HG02798 (cell line): ENCODE results near the gene FAM199X.

Experiments
- ATAC-seq: cut with Tn5 transposase; IDR thresholded peaks from one replicate; pipeline ENCODE4 v1.9.1; 2021; ENCODE audit warnings: mild to moderate bottlenecking; ENCODE audit not compliant: unreplicated experiment, poor library complexity

Gene FAM199X

DNA sequence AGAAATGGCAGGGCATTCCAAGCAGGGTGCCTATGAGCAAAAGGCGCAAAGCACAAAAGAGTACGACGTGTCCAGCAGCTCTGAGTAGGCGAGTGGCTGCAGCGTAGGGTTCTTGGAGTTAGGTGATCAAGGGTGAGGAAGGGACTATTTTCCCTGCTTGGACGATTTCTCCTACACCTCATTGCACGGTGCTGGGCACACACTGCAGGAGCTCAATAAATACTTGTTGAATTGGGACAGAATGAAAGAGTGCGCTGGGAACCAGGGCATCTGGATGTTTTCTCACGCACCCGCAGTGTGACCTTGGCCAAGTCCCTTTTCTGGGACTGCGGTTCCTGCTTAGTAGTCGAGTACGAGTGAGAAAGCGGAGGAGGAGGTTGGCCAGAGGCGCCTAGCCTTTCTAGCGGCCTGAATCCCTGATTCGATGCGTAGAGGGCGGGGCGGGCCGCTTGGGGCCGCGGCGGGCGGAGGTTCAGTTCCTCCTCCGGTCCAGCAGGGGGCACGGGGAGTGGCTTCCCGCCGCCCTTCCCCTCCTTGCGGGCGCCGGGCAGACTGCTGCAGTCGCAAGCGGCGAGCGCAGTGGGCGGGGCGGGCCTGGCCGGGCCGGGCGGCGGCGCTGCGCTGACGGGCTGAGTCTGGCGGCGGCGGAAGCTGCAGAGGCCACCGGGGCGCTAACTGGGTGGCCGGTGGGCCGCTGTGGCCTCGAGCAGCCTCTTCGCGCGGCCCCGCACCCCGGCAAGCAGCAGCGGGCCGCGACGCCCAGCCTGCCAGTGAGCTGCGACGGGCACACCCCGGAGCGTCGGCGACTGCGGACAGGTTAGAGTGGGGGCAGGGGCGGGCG is at the start of gene FAM199X:
TSS of gene FAM199X (plus strand) at position 560 of the 841 bp plus-strand sequence. CDS start 333 bp downstream, outside the sequence.
- ATAC-seq: peak; percentile 97

DNA sequence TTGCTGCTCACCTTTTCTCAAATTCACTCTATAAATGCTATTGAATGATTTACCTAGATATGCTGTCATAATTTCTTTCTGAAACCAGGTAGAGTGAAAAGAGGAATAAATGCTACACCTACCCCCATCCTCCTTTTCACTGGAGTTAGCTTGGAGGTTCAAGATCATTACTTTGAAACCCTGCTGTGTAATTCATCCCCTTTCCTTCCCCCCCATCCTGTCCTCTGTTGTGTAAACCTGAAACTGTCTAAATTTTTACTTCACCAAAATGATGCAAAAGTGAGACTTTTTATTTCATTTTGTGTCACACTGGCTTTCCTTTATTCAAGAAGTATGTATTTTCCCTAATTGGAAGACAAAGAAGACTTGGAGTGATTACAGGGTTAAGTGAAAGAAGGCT is 48.5 kb upstream of the FAM199X start:
- ATAC-seq: no peak

DNA sequence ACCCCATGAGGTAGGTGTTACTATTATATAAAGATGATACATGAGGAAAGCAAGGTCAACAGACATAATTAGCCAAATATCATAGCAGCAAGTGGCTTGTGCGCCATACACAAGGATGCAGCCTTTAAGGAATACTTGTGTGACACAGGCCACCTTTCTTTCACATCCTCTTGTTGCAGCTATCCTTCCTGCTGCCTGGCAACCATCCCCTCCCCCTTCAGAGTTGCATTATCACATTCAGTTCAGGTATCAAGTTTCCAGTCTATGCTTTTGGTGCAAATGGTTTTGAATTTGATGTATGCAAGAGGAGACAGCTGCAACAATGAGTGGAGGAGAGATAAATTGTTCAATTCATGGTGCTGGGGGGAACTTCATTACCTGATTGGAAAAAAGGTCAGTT is 47.5 kb upstream of the FAM199X start:
- no peak for ATAC-seq

DNA sequence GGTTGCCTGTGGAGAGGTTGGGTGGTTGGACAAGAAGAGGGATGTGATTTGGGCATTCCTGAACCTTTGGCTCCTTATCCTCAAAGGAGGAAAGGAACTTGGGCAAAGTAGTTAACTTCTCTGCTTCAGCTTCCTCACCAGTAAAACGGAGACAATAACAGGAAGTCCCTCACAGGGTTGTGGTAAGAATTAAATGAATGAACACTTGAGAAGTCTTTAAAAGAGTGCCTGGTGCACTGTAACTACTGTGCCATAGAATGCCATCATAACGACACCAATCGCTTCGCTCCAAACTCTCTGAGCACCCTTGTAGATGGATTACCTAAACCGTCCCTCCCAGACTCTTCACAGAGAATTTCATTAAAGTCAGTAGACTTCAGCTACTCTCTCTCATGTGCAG is 43.4 kb upstream of the FAM199X start:
- no peak for ATAC-seq

DNA sequence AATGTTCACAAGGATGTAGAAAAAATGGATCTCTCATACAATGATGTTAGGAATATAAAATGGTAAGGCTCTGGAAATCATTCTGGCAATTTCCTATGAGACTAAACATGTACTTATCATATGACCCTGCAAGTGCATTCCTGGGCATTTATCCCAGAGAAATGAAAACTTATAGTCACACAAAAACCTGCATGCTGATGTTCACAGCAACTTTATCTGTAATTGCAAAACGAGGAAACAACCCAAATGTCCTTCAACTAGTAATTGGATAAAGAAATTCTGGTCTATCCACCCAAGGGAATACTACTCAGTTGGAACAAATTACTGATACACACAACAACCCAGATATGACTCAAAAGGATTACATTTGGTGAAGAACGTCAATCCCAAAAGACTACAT is 39.4 kb upstream of the FAM199X start:
- ATAC-seq: no peak

DNA sequence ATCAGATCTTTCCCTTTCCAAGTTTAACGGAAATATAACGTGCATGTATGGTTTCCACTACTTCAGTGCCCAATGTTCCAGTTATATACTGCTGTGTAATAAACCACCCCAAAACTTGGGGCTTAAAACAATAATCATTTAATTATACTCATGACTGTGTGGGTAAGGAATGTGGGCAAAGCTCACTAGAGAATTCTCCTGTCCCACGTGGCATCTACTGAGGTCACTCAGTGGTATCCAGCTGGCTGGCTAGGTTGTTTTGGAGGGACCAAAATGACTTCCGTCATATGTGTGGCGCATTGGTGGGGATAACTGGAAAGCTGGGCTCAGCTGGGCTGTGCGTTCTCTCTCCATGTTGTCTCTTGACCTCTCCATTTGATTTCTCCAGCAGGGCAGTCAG is 35.4 kb upstream of the FAM199X start:
- ATAC-seq: no peak

DNA sequence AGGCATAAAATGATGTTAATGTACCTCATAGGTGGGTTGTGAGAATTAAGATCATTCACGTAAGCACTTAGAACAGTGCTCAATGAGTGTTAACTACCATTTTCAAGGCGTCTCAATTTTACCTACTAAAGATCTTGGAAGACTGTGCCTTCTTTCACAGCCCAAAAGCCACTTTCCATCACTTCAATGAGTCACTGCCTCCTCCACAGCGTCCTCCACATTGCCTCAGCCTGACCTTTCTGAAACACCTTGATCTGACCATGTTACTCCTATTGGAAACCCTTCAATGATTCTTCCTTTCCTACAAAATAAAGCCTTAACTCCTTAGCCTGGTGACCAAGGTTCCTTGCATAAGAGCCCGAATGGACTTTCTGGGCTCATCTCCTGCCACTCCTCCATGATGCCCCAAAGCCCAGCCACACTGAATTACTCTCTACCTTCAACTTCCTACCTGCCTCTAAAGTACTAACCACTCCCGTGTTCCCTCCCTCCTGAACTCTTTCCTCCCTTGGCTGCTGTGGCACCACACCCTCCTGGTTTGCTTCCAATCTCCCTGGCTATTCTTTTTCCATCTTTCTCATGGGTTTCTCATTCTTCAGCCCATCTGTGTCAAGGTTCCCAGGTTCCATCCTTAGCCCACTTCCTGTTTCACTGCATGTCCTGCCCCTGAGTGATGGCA is 31.5 kb upstream of the FAM199X start:
- no peak for ATAC-seq

DNA sequence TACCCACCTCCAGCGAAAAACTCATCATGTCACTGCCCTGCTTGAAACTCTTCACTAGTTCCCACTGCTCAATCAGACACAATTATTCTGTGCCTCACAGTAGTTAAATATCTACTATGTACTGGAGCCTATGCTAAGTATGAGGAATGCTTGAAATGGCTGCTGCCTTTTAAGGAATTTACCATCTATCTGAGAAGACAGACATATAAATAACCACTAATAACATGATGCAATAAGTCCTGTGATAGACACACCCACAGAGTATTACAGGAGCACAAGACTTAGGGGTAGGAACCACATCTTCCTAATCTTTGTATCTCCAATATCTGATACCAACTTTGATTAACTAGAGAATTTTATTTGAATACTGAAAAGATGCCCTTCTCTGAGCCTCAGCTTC is 30.6 kb upstream of the FAM199X start:
- ATAC-seq: no peak

DNA sequence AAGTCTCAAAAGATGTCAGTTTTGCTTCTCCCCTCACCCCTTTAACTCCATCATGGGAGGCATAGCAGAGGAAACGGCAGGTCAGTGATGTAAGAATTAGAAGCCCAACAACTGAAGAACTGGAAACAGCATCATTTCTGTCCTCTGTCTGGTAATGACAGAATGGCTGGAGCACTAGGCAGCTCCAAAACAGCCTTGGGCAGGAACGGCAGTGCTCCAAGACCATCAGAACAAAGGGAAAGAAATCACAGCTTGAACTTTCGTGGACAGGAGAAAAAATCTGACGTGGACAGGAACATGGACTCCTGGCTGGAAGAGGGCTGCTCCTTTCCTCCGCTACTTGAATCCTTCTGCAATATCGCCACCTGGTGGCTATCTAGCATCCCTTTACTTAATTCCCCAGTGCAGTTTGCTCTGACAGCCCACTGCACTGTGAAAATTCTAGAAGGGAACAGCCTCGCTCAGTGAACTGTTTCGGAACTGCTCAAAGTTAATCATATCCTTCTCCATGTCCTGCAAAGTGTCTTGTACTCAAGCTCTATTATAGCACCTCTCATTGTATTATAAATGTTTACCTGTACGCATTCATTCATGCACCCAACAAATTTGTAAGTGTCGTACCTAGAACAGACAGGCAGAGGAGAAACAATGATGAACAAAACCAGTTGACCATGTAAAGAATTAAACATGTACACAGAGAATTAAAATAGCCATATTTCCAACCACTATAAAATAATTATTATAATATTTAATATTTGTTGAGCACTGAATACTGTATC is 29.8 kb upstream of the FAM199X start:
- peak; percentile 86 for ATAC-seq

DNA sequence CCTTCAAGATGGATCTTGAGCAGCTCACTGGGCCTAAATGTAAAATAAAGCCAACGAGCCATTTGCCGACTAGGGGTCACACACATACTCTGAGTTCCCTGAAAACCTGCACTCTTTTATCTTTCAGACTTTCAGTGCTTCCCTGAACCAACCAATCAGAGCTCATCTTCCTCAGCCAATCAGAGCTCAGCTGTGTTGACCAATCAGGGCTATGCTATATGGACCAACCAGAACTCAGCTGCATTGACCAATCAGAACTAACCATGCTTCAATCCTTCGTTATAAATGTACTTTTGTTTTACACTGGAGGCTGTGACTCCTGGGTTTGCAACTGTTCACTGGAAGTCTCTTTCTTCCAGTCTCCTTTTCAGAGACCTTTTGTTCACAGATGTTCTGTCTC is 28.8 kb upstream of the FAM199X start:
- ATAC-seq: no peak

DNA sequence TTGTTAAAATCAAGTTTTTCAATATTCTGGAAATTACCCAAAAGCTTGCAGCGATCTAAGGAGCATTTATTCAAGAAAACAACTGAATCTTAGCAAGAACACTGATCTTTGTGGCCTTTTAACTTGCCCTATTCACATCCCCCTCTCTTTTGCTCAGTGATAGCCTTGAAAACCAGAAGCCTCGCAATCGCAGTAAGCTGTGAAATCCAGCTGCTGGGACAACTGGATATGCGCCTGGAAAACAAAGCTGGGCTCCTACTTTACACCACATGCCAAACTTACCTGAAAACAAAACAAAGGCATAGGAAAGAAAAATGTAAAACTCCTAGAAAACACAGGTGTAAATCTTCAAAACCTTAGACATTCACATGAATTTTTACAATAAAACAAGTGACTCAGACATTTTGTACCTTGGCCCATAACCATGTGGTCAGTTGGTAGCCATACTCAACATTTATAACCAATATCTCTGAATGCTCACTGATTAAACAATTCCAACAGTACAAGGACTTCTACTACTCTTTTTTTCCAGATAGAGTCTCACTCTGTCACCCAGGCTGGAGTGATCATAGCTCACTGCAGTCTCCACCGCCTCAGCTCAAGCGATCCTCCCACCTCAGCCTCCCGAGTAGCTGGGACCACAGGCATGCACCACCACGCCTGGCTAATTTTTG is 25.0 kb upstream of the FAM199X start:
- no peak for ATAC-seq

DNA sequence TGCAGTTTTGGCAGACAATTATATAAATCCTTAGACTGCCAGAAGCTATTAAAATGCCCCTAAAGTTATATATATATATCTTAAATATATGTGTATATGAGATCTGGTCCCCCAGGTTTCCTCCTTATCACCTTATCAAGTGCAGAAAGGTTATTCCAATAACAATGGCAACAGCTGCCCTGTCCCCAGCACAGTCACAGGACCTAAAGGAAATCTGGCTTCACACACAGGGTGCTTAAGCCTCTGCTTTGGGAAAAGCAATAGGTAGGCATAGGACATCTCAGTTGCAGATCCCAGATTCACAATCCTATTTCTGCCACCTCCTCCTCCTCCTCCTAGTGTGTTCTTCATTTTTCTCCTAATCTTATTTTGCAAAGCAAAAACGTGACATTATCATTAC is 15.2 kb upstream of the FAM199X start:
- no peak for ATAC-seq

DNA sequence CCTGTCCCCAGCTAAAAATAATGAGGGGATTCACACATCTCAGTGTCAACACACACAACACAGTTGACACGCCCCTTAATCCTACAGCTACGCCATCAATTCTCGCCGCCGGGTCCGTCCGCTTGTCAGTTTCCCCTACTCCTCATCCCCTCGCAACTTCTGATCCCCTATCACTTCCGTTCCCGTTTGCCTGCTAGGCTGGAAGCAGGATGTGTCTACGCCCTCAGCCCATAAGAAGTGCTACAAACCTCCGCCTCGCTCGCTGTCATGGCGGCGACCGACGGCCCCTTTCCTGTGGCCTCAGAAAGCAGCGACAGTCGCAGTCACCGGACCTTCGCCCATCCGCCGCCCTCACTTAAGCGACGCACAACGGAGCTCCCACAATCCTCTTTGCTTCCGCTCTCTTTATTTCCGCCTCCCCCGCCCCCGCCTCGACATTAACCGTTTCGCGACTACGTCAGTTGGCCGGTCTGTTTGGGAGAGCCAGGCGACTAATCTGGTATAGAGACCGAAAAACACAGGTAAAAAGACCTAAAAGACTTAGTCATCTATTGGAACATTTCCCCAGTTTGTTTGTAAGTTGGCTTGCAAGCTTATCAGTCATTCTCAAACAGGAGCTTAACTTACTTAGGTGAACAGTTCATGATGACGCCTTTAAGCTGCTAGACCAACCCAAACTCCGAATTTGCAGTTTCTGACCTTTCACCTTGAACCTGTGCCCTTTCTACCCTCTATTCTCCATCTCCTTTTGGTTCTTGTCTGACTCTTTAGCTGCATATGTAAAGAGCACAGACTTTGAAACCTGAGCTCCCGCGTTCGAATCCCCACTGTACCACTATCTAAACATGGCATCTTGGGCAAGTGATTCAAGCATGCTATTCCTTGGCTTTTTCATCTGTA is 9.4 kb upstream of the FAM199X start, which contains the start of gene SLC25A53:
TSS of gene SLC25A53 (minus strand) at position 380 of the 900 bp plus-strand sequence. CDS start 51,752 bp downstream, outside the sequence.
- ATAC-seq: peak; percentile 95

DNA sequence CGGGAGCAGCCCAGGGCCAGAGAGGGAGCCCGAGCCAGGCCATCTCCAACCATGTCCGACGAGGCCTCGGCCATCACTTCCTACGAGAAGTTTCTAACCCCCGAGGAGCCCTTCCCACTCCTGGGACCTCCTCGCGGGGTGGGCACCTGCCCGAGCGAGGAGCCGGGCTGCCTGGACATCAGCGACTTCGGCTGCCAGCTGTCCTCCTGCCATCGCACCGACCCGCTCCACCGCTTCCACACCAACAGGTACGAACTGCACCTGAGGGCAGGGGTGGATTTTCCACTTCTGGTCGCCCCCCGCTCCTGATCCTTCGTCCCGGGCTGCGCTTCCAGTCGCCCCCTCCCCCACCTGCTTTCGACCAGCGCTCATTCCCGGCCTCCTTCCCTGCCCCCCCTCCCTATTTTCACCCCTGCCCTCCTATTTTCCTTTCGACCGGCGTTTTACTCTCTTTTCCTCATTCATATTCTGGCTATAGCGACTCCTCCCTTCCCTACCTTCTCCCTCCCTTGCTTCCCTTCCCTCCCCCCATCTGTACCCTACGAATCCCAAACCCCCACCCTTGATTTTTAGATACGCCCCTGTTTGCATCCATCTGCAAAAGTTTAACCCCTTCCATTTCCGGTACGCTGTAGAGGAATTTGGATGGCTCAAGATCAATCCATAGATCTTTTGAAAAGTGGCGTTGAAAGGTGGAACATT is 633 bp downstream of the FAM199X start:
- ATAC-seq: no peak

DNA sequence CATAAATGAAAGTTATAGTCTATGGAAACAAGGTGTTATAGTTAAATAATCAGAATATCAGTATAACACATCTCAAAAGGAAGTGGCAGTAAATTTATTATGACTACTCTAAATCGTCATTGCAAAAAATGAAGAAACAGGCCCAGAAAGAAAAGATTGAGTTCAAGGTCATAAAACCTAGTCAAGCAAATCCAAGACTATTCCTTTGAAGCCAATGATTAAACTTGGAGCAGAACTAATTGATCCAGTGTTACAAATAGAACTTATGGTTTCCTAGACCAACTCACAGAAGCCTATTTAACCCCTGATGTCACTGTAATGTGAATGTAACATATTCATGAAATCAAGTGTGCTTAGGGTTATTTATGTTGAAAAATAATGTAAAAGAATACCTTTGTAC is 1.9 kb downstream of the FAM199X start:
- ATAC-seq: no peak

DNA sequence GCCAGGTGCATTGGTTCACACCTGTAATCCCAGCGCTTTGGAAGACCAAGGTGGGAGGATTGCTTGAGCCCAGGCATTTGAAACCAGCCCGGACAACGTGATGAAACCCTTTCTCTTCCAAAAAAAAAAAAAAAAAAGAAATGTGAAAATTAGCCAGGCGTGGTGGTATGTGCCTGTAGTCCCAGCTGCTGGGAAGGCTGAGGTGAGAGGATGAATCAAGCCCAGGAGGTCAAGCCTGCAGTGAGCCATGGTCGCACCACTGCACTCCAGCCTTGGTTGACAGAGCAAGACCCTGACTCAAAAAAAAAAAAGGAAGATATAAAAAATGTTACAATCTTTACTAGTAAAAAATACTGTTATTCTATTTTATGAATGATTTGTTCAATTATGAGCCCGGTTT is 5.9 kb downstream of the FAM199X start:
- no peak for ATAC-seq

DNA sequence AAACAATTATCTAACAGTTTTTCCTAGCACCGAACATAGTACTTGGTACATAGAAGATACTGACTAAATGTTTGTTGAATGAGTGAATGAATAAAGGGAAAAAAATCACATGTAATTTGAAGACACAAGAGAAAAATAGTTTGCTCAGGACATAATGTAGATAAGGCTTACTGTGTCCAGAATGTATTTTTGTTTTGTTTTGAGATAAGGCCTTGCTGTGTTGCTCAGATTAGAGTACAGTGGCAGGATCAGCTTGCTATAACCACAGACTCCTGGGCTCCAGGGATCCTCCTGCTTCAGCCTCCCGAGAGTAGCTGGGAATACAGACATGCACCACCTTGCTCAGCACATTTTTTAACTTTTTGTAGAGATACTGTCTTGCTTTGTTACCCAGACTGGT is 6.5 kb downstream of the FAM199X start:
- no peak for ATAC-seq

DNA sequence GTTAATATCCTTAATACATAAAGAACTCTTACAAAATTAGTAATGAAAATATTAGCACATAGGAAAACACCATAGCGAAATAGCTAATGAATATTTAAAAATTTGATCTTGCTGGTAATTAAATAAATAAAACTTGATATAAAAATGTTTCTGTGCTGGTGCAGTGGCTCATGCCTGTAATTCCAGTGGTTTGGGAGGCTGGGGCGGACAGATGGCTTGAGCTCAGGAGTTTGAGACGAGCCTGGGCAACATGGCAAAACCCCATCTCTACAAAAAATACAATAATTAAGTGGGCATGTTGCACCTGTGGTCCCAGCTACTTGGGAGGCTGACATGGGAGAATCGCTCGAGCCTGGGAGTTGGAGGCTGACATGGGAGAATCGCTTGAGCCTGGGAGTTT is 7.6 kb downstream of the FAM199X start:
- ATAC-seq: no peak

DNA sequence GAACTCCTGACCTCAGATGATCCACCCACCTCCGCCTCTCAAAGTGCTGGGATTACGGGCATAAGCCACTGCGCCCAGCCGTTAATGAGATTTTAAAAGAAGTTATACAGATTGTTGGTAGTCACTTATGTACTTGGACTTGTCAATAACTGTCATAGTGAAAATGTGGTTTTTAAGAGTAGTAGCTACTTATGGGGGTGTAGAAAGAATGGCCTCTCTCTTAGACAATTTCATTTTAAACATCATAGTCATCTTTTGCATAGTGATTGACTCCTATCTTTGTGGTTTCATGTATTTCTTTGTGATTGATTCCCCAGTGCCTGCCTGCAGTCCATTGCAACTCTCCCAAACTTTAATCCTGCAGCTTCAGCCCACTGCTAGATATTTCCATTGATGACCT is 17.4 kb downstream of the FAM199X start:
- no peak for ATAC-seq
